Fibroblast of lung (primary cell): ENCODE measurements around the gene SIT1.

Experiments used
- CTCF ChIP-seq, 2 donors: IDR thresholded peaks in 1 of 2; conservative IDR thresholded peaks in 1 of 2; 1 replicate in 1 of 2; 2 replicates in 1 of 2; pipeline ENCODE4 v1.5.1; 2011 to 2012; ENCODE audit warnings: low read length in 2 of 2, control low read depth in 1 of 2, inconsistent platforms in 1 of 2, low read depth in 1 of 2, mild to moderate bottlenecking in 1 of 2
- EZH2 ChIP-seq: IDR thresholded peaks from 2 replicates; pipeline ENCODE4 v1.5.1; 2012; ENCODE audit warnings: low read length, control low read depth, mild to moderate bottlenecking; ENCODE audit errors: missing control alignments

GRCh38 chr9:35658968-35659220, 8.2 kb upstream of the SIT1 start:
- TF ChIP-seq CTCF (conservative IDR thresholded peaks at IDR 0.05 in 1 of 2, IDR thresholded peaks at IDR 0.05 in 1 of 2; ENCODE audit: low read depth in 1 of 2, low read length in 2 of 2) (no peak), EZH2 (no peak)
